Measurements from ENCODE around the gene PCYOX1L. TPM values are rescaled to one million over a fixed set of nuclear protein-coding genes. Genes with fewer than 3 reads are reported as not detected.

Gene PCYOX1L
- total RNA-seq, 4 donors from 2014 or later = 0.75 to 5.4 (median 2.8) TPM

DNA sequence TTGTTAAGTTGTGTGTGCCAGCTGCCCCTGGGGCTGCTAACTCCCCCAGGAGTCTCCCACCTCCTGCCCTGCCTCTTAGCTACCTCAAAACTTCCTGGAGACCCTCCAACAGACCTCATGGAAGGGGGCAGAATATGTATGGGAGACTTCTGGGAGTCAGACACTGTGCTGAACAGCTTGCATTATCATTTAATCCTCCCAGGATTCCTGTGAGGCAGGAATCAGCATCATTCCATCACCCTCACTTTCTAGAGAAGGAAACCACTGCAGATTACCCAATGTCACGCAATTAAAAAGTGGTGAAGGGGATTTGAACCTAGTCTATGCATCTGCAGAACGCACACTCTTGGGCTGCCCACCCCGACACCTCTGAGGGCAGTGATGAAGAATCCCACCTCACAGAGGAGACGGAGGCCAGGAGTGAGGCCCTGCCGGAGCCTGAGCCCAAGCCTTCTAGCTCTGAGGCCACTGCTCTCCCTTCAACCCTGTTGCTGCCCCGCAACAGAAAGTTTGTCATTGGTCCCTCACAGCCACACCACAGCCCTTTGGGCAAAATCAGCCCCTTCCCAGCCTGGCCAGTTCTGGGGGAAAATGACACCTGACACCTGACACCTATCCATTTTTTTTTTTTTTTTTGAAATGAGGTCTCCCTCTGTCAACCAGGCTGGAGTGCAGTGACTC, 51.6 kb downstream of the PCYOX1L start:
- 61 to 70% methylated on average over 2 to 6 of the region's 6 CpGs for WGBS, 2 donors (ENCODE audit: low coverage in 1 of 2)
- peak overlapping the region; percentile 43 to 53 (median 50) for H3K4me3 ChIP-seq
- intact Hi-C loops (cut with DNase I; ENCODE audit: low total_unique reads) = no loop called here

DNA sequence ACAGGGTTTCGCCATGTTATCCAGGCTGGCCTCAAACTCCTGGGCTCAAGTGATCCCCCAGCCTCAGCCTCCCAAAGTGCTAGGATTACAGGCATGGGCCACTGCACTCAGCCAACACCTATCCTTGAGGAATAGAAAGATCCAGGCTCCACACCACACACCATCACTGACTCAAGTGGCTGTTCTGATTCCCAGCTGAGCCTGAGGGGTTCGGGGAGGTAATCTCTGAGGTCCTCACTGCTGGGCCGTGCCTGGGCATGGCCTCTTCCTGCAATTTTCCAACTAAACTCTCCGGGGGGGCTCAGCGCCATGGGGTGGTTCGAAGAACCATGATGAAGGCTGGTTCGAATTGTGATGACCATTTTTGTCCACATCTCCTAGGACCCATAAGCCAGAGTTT, 52.2 kb downstream of the PCYOX1L start:
- Histone ChIP-seq H3K9me3 (no peaks in the 10 kb centered on the region), H3K4me3 (peak overlapping the region; percentile 43 to 53 (median 50)), H3K4me1 (peaks cover 6 to 26% (median 6%) of the 10 kb centered on the region in 4 donors), H3K27me3 (no peaks in the 10 kb centered on the region), H3K27ac (peak overlapping the region; percentile 82 to 97 (median 93)), H3K36me3 (peaks cover 0 to 28% (median 0%) of the 10 kb centered on the region in 4 donors)
- in situ Hi-C loops (cut with MboI; ENCODE audit: low pct_ligation_motif_present in 1 of 4, low pct_unique_long_range_greater_than_20kb in 1 of 4, low sequenced_read_pairs in 3 of 4) = no loop called here
- TF ChIP-seq EP300 (IDR thresholded peaks at IDR 0.05; ENCODE audit: low read depth) = no peak
- peak in 1 of 3 donors; percentile 3 for TF ChIP-seq POLR2AphosphoS5 (IDR thresholded peaks at IDR 0.05)
- TF ChIP-seq, protein P1, sequence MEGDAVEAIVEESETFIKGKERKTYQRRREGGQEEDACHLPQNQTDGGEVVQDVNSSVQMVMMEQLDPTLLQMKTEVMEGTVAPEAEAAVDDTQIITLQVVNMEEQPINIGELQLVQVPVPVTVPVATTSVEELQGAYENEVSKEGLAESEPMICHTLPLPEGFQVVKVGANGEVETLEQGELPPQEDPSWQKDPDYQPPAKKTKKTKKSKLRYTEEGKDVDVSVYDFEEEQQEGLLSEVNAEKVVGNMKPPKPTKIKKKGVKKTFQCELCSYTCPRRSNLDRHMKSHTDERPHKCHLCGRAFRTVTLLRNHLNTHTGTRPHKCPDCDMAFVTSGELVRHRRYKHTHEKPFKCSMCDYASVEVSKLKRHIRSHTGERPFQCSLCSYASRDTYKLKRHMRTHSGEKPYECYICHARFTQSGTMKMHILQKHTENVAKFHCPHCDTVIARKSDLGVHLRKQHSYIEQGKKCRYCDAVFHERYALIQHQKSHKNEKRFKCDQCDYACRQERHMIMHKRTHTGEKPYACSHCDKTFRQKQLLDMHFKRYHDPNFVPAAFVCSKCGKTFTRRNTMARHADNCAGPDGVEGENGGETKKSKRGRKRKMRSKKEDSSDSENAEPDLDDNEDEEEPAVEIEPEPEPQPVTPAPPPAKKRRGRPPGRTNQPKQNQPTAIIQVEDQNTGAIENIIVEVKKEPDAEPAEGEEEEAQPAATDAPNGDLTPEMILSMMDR (IDR thresholded peaks at IDR 0.05) = no peak
- peak; percentile 1 for TF ChIP-seq POLR2A (IDR thresholded peaks at IDR 0.05)
- intact Hi-C loops (cut with DNase I; ENCODE audit: low total_unique reads) = no loop called here
- 68 to 80% methylated on average over 1 to 7 of the region's 7 CpGs for WGBS, 2 donors (ENCODE audit: low coverage in 1 of 2)
- no peak for DNase-seq

More for the DNA sequence above, 51.6 kb downstream of the PCYOX1L start:
- Histone ChIP-seq H3K9me3 (no peaks in the 10 kb centered on the region), H3K27me3 (no peaks in the 10 kb centered on the region), H3K36me3 (peaks cover 0 to 28% (median 0%) of the 10 kb centered on the region in 4 donors), H3K27ac (peak overlapping the region; percentile 82 to 97 (median 93)), H3K4me1 (peaks cover under 1 to 22% (median 10%) of the 10 kb centered on the region in 4 donors)
- in situ Hi-C loops (cut with MboI; ENCODE audit: low pct_ligation_motif_present in 1 of 4, low pct_unique_long_range_greater_than_20kb in 1 of 4, low sequenced_read_pairs in 3 of 4) = no loop called here
- TF ChIP-seq POLR2A (IDR thresholded peaks at IDR 0.05) = peak; percentile 11
- peak in 2 of 3 donors; percentile 8 to 11 for TF ChIP-seq POLR2AphosphoS5 (IDR thresholded peaks at IDR 0.05)
- no peak for TF ChIP-seq EP300 (IDR thresholded peaks at IDR 0.05; ENCODE audit: low read depth)
- DNase-seq = no peak

DNA sequence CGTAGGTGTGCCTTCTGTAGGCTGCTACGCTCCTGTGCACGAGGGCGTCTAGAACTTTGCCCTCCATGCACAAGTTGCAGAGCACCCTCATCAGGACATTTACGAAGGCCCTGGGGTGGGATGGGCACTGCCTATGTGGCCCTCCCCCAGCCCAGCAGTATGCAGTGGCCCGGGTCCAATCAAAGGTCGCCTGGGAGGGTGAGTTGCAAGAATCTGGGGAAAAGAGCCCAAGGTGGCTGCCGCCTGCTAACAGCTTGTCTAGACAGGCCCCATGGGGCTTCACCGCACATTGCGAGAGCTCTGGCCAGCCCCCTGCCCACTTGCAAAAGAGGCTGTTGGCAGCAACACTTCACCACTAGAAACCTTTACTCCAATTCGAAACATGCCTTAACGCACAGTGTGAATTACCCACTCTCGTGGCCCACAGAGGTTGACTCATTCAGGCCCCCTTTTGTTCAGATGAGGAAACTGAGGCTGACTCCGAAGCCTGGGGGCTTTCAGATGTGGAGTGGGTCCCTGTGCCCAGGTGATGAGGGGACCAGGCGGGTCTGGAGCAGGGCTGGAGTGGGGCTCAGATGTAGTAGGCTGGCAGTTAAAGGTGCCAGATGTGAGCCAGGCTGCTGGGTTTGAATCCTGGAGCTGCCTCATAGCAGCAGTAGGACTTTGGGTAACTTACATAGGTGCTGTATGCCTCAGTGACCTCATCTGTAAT, 53.0 kb downstream of the PCYOX1L start:
- in situ Hi-C loops (cut with MboI; ENCODE audit: low pct_ligation_motif_present in 1 of 4, low pct_unique_long_range_greater_than_20kb in 1 of 4, low sequenced_read_pairs in 3 of 4) (no loop called here), intact Hi-C loops (cut with DNase I; ENCODE audit: low total_unique reads) (no loop called here)
- 37 to 70% methylated on average over 5 to 15 of the region's 15 CpGs for WGBS, 2 donors (ENCODE audit: low coverage in 1 of 2)
- Histone ChIP-seq H3K9me3 (no peaks in the 10 kb centered on the region), H3K27me3 (no peaks in the 10 kb centered on the region), H3K4me3 (peak overlapping the region; percentile 43 to 53 (median 50)), H3K4me1 (peaks cover 0 to 26% (median 6%) of the 10 kb centered on the region in 4 donors), H3K36me3 (peaks cover 0 to 28% (median 0%) of the 10 kb centered on the region in 4 donors), H3K27ac (peak overlapping the region; percentile 82 to 97 (median 93))
- TF ChIP-seq, protein P1 (IDR thresholded peaks at IDR 0.05) = no peak
- TF ChIP-seq POLR2A (IDR thresholded peaks at IDR 0.05) (no peak), EP300 (IDR thresholded peaks at IDR 0.05; ENCODE audit: low read depth) (no peak), POLR2AphosphoS5 (IDR thresholded peaks at IDR 0.05) (peak in 1 of 3 donors; percentile 7)
- no peak for DNase-seq

DNA sequence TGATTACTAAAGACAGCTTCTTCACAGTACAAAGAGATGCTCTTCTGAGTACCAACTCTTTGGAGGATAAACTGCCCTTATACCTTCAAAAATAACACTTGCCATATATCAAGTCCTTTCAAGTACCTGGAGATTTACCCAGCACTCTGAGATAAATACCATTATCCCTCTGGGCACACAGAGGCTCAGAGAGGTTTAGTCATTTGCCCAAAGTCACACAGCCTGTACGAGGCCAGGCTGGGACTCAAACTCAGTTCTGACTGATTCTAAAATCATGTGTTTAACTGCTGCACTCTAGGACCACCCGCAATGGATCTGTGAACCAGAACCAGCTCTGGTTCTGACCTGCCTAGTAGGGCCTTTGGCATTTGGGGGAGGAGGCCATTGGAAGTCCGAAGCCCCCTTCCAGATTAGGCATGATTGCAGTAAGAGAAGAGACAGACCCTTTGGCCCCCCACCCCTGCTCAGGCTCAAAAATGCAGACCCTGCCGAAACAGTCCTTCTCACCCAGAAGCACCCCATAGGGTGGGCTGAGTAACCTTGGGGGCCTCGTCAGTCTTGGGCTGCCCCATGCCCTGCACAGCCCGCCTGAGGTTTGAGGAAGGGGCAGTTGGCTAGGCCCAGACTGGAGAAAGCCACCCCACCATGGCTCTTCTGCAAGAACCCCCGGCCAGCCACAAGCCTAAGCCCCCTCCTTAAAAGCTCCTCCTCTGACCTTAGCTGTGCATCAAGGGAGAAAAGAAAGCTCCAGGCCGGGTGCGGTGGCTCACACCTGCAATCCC, 54.1 kb downstream of the PCYOX1L start:
- Histone ChIP-seq H3K4me3 (peak overlapping the region; percentile 22 to 53 (median 50)), H3K27ac (peak overlapping the region; percentile 82 to 97 (median 93)), H3K36me3 (peaks cover 0 to 28% (median 0%) of the 10 kb centered on the region in 4 donors), H3K27me3 (no peaks in the 10 kb centered on the region), H3K9me3 (no peaks in the 10 kb centered on the region), H3K4me1 (peaks cover 0 to 32% (median 6%) of the 10 kb centered on the region in 4 donors)
- TF ChIP-seq EP300 (IDR thresholded peaks at IDR 0.05; ENCODE audit: low read depth) (no peak), POLR2AphosphoS5 (IDR thresholded peaks at IDR 0.05) (no peak), POLR2A (IDR thresholded peaks at IDR 0.05) (no peak)
- TF ChIP-seq, protein P1 (IDR thresholded peaks at IDR 0.05) = no peak
- no peak for DNase-seq
- intact Hi-C loops (cut with DNase I; ENCODE audit: low total_unique reads) (loop anchor here (2.0 kb wide), 1 partner anchor 29 kb away; no protein-coding TSS in a partner anchor), in situ Hi-C loops (cut with MboI; ENCODE audit: low pct_ligation_motif_present in 1 of 4, low pct_unique_long_range_greater_than_20kb in 1 of 4, low sequenced_read_pairs in 3 of 4) (no loop called here)
- WGBS, 2 donors (ENCODE audit: low coverage in 1 of 2) = 59% methylated on average over 9 of the region's 9 CpGs; no CpG with 5 or more reads in 1 of the 2 donors

Measured in transverse colon (tissue), 4 donors.